Neural progenitor cell (in vitro differentiated cells): ENCODE data around the gene ABCC2. TPM values are rescaled to one million over a fixed set of nuclear protein-coding genes. Genes with fewer than 3 reads are reported as not detected.

Experiments
- DNase-seq: peaks from one replicate; pipeline ENCODE4 v3.0.0-alpha.2; 2016; ENCODE audit warnings: low spot score
- H2AFZ ChIP-seq: fragments of 200-600 bp; sonication (generic); replicated peaks from 2 replicates; pipeline ENCODE4 v1.6.1; 2016; ENCODE audit warnings: antibody characterized with exemption
- H3F3A ChIP-seq: fragments of 200-600 bp; sonication (generic); 2 replicates; pipeline ENCODE4 v1.6.1; 2016; ENCODE audit warnings: antibody characterized with exemption, low read depth
- H3K27ac ChIP-seq: fragments of 200-600 bp; sonication (generic); 2 replicates; pipeline ENCODE4 v1.5.1; 2016; ENCODE audit warnings: mild to moderate bottlenecking
- H3K27me3 ChIP-seq: fragments of 200-600 bp; sonication (generic); 2 replicates; pipeline ENCODE4 v1.6.1; 2016; ENCODE audit warnings: mild to moderate bottlenecking, moderate library complexity
- H3K36me3 ChIP-seq: fragments of 200-600 bp; sonication (generic); 2 replicates; pipeline ENCODE4 v1.5.1; 2016
- H3K4me1 ChIP-seq: fragments of 200-600 bp; sonication (generic); 2 replicates; pipeline ENCODE4 v1.6.1; 2016; ENCODE audit warnings: mixed run types
- H3K4me2 ChIP-seq: fragments of 200-600 bp; sonication (generic); 2 replicates; pipeline ENCODE4 v1.6.1; 2016
- H3K4me3 ChIP-seq: fragments of 200-600 bp; sonication (generic); 2 replicates; pipeline ENCODE4 v1.5.1; 2016
- H3K79me2 ChIP-seq: fragments of 200-600 bp; sonication (generic); 2 replicates; pipeline ENCODE4 v1.6.1; 2016; ENCODE audit warnings: low read depth
- H3K9ac ChIP-seq: fragments of 200-600 bp; sonication (generic); 2 replicates; pipeline ENCODE4 v1.6.1; 2016
- H3K9me3 ChIP-seq: fragments of 200-600 bp; sonication (generic); 2 replicates; pipeline ENCODE4 v1.5.1; 2016; ENCODE audit warnings: low read depth
- H4K20me1 ChIP-seq: fragments of 200-600 bp; sonication (generic); 2 replicates; pipeline ENCODE4 v1.6.1; 2016; ENCODE audit warnings: low read depth
- H3K27ac Mint-ChIP-seq: 3 replicates; pipeline ENCODE4 v1.8.0; 2021; ENCODE audit warnings: mixed read lengths
- H3K27me3 Mint-ChIP-seq: 2 replicates; pipeline ENCODE4 v1.8.0; 2022; ENCODE audit warnings: low read depth, mild to moderate bottlenecking, inconsistent platforms, moderate library complexity, mixed read lengths; ENCODE audit not compliant: insufficient read depth
- H3K36me3 Mint-ChIP-seq: 3 replicates; pipeline ENCODE4 v1.8.0; 2021; ENCODE audit warnings: mixed read lengths
- H3K4me1 Mint-ChIP-seq: 3 replicates; pipeline ENCODE4 v1.8.0; 2021; ENCODE audit warnings: mixed read lengths
- H3K4me3 Mint-ChIP-seq: 3 replicates; pipeline ENCODE4 v1.8.0; 2021; ENCODE audit warnings: mild to moderate bottlenecking, moderate library complexity, mixed read lengths
- H3K9me3 Mint-ChIP-seq: 3 replicates; pipeline ENCODE4 v1.8.0; 2020; ENCODE audit warnings: mixed read lengths
- CTCF ChIP-seq: fragments of 200-600 bp; sonication (generic); IDR thresholded peaks from 2 replicates; pipeline ENCODE4 v1.5.1; 2017; ENCODE audit warnings: antibody characterized with exemption, mild to moderate bottlenecking
- EZH2 ChIP-seq: fragments of 200-600 bp; sonication (generic); IDR thresholded peaks from 2 replicates; pipeline ENCODE4 v1.6.1; 2017; ENCODE audit warnings: antibody characterized with exemption, mild to moderate bottlenecking, moderate library complexity
- EZH2phosphoT487 ChIP-seq: fragments of 200-600 bp; sonication (generic); IDR thresholded peaks from 2 replicates; pipeline ENCODE4 v1.6.1; 2017; ENCODE audit warnings: antibody characterized with exemption
- total RNA-seq: library from RNA; depleted of rRNA; stranded (reverse); fragments of >200 nt; gene quantifications from 2 replicates; pipeline ENCODE4 v1.2.3, GENCODE V29; 2015; ENCODE audit warnings: low replicate concordance

Gene ABCC2
- total RNA-seq, 1 donor from 2014 or later = 0.26 TPM

- no peak for DNase-seq
- peaks cover 9% of the 10 kb centered on the region for H3K4me1 Mint-ChIP-seq
- no peaks in the 10 kb centered on the region for H3K27me3 Mint-ChIP-seq
Measured at GRCh38 chr10:99855479-99856071, 73.1 kb downstream of the ABCC2 start.

DNA sequence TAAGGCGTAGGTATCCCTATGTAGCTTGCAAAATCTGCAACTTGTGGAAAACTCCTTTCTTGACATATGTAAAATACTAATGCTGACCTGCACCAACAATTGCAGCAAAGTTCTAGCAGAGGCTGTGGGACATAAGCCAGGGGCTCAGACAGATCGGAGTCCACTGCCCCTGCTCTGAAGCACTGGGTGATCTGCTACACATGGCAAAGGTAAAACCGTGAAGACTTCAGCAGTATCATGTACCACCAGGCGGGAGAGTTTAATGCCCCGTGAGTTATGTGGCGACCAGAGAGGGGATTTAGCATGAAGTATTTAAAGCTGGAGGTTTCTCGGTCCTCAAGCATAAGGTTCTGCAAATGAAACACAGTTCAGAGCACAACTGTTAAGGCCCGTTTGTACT is 76.4 kb downstream of the ABCC2 start:
- DNase-seq = no peak

More at GRCh38 chr10:99855479-99856071, 73.1 kb downstream of the ABCC2 start:
- no peak overlapping the region for H3K4me3 Mint-ChIP-seq
- no peak overlapping the region for H3K27ac ChIP-seq
- TF ChIP-seq EZH2 (no peak), CTCF (no peak)
- no peaks in the 10 kb centered on the region for H3K9me3 Mint-ChIP-seq
- no peaks in the 10 kb centered on the region for H3F3A ChIP-seq
- no peak overlapping the region for H3K4me2 ChIP-seq
- no peak overlapping the region for H3K9ac ChIP-seq
- no peaks in the 10 kb centered on the region for H4K20me1 ChIP-seq
- H3K4me3 ChIP-seq = no peak overlapping the region
- H3K79me2 ChIP-seq = no peaks in the 10 kb centered on the region
- peak overlapping the region; percentile 63 for H2AFZ ChIP-seq
- peaks cover 1% of the 10 kb centered on the region for H3K36me3 Mint-ChIP-seq
- no peaks in the 10 kb centered on the region for H3K4me1 ChIP-seq
- H3K9me3 ChIP-seq = no peaks in the 10 kb centered on the region
- no peaks in the 10 kb centered on the region for H3K27me3 ChIP-seq
- no peaks in the 10 kb centered on the region for H3K36me3 ChIP-seq
- no peak overlapping the region for H3K27ac Mint-ChIP-seq

DNA sequence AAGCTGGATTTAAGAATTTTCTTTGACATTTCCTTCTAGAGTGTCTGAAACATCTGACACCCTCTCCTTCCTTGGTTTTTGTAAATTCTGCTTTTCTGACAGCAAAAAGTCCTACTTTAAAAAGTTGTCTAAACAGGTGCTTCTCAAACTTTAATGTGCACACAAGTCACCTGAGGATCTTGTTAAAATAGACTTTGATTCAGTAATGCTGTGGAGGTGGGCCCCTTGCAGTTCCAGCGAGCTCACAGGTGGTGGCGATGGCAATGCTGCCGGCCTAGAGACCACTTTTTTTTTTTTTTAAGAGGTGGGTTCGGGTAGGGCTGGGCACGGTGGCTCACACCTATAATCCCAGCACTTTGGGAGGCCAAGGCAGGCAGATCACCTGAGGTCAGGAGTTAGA is 77.1 kb downstream of the ABCC2 start:
- H2AFZ ChIP-seq = no peak overlapping the region
- Mint-ChIP-seq H3K27ac (no peak overlapping the region), H3K9me3 (peaks cover 3% of the 10 kb centered on the region), H3K27me3 (no peaks in the 10 kb centered on the region), H3K4me1 (peaks cover 2% of the 10 kb centered on the region), H3K4me3 (no peak overlapping the region), H3K36me3 (no peaks in the 10 kb centered on the region)
- no peaks in the 10 kb centered on the region for H3F3A ChIP-seq
- TF ChIP-seq CTCF (peak; percentile 54), EZH2phosphoT487 (no peak)
- no peaks in the 10 kb centered on the region for H3K79me2 ChIP-seq
- H3K9ac ChIP-seq = no peak overlapping the region
- H3K4me2 ChIP-seq = no peak overlapping the region
- no peaks in the 10 kb centered on the region for H4K20me1 ChIP-seq
- H3K36me3 ChIP-seq = no peaks in the 10 kb centered on the region
- H3K9me3 ChIP-seq = no peaks in the 10 kb centered on the region
- peak; percentile 56 for DNase-seq
- H3K4me1 ChIP-seq = no peaks in the 10 kb centered on the region
- H3K27ac ChIP-seq = no peak overlapping the region
- H3K4me3 ChIP-seq = no peak overlapping the region
- no peaks in the 10 kb centered on the region for H3K27me3 ChIP-seq

More for the DNA sequence above, 76.4 kb downstream of the ABCC2 start:
- no peak overlapping the region for H3K4me3 Mint-ChIP-seq
- Histone ChIP-seq H3K9ac (no peak overlapping the region), H3K9me3 (no peaks in the 10 kb centered on the region), H3K4me1 (no peaks in the 10 kb centered on the region), H3K36me3 (no peaks in the 10 kb centered on the region), H3F3A (no peaks in the 10 kb centered on the region), H3K79me2 (no peaks in the 10 kb centered on the region), H3K4me2 (no peak overlapping the region), H3K27me3 (no peaks in the 10 kb centered on the region), H2AFZ (no peak overlapping the region), H3K4me3 (no peak overlapping the region), H4K20me1 (no peaks in the 10 kb centered on the region), H3K27ac (no peak overlapping the region)
- peak overlapping the region; percentile 27 for H3K27ac Mint-ChIP-seq
- H3K27me3 Mint-ChIP-seq = no peaks in the 10 kb centered on the region
- no peaks in the 10 kb centered on the region for H3K36me3 Mint-ChIP-seq
- TF ChIP-seq EZH2phosphoT487 = no peak
- TF ChIP-seq EZH2 = no peak
- TF ChIP-seq CTCF = no peak
- H3K4me1 Mint-ChIP-seq = peaks cover 2% of the 10 kb centered on the region
- no peaks in the 10 kb centered on the region for H3K9me3 Mint-ChIP-seq
